H9 (cell line): ENCODE results near the gene PNLIP. TPM values are rescaled to one million over a fixed set of nuclear protein-coding genes. Genes with fewer than 3 reads are reported as not detected.

Experiments used
- DNase-seq: peaks from one replicate; pipeline ENCODE4 v3.0.0-alpha.2; 2017
- H2AFZ ChIP-seq: one replicate; pipeline ENCODE4 v1.6.1; 2013; ENCODE audit warnings: mild to moderate bottlenecking, low read length, control low read depth, moderate library complexity
- H2AK5ac ChIP-seq: 2 replicates; pipeline ENCODE4 v1.6.1; 2013; ENCODE audit warnings: low read length, control low read depth, mixed read lengths; ENCODE audit not compliant: insufficient read length
- H2BK120ac ChIP-seq: one replicate; pipeline ENCODE4 v1.6.1; 2013; ENCODE audit warnings: low read depth, mild to moderate bottlenecking, low read length, control low read depth, inconsistent platforms; ENCODE audit not compliant: poor library complexity, severe bottlenecking
- H2BK12ac ChIP-seq: 2 replicates; pipeline ENCODE4 v1.6.1; 2013; ENCODE audit warnings: low read length, control low read depth, mixed read lengths, low read depth; ENCODE audit not compliant: insufficient read length
- H2BK15ac ChIP-seq: 2 replicates; pipeline ENCODE4 v1.6.1; 2013; ENCODE audit warnings: low read depth, low read length, control low read depth
- H2BK20ac ChIP-seq: one replicate; pipeline ENCODE4 v1.6.1; 2013; ENCODE audit warnings: low read depth, mild to moderate bottlenecking, low read length, control low read depth, inconsistent platforms; ENCODE audit not compliant: poor library complexity, severe bottlenecking
- H2BK5ac ChIP-seq: 2 replicates; pipeline ENCODE4 v1.6.1; 2013; ENCODE audit warnings: low read length, control low read depth, mixed read lengths; ENCODE audit not compliant: insufficient read length
- H3K14ac ChIP-seq: 2 replicates; pipeline ENCODE4 v1.6.1; 2013; ENCODE audit warnings: low read length, control low read depth; ENCODE audit not compliant: insufficient read depth
- H3K18ac ChIP-seq: 2 replicates; pipeline ENCODE4 v1.6.1; 2013; ENCODE audit warnings: low read depth, mild to moderate bottlenecking, mixed read lengths, low read length, control low read depth; ENCODE audit not compliant: insufficient read length
- H3K23ac ChIP-seq: 2 replicates; pipeline ENCODE4 v1.6.1; 2013; ENCODE audit warnings: low read length, control low read depth, mixed read lengths, low read depth; ENCODE audit not compliant: insufficient read length
- H3K23me2 ChIP-seq: 2 replicates; pipeline ENCODE4 v1.6.1; 2013; ENCODE audit warnings: low read depth, mild to moderate bottlenecking, mixed read lengths, low read length, control low read depth; ENCODE audit not compliant: insufficient read length, poor library complexity, severe bottlenecking
- H3K27ac ChIP-seq: 2 replicates; pipeline ENCODE4 v1.5.1; 2013; ENCODE audit warnings: low read length, control low read depth, mixed read lengths, low read depth; ENCODE audit not compliant: insufficient read length
- H3K27me3 ChIP-seq: 2 replicates; pipeline ENCODE4 v1.6.1; 2013; ENCODE audit warnings: low read length, control low read depth, inconsistent platforms; ENCODE audit not compliant: insufficient read depth
- H3K4ac ChIP-seq: 2 replicates; pipeline ENCODE4 v1.6.1; 2013; ENCODE audit warnings: low read depth, mild to moderate bottlenecking, control low read depth, inconsistent platforms, low read length, moderate library complexity
- H3K4me1 ChIP-seq: 2 replicates; pipeline ENCODE4 v1.6.1; 2013; ENCODE audit warnings: low read length, control low read depth, inconsistent platforms; ENCODE audit not compliant: insufficient read depth
- H3K4me2 ChIP-seq: 2 replicates; pipeline ENCODE4 v1.6.1; 2013; ENCODE audit warnings: low read length, control low read depth, mixed read lengths; ENCODE audit not compliant: insufficient read length, insufficient read depth
- H3K56ac ChIP-seq: 2 replicates; pipeline ENCODE4 v1.6.1; 2013; ENCODE audit warnings: low read depth, mild to moderate bottlenecking, mixed read lengths, low read length, control low read depth; ENCODE audit not compliant: insufficient read length
- H3K79me1 ChIP-seq: 2 replicates; pipeline ENCODE4 v1.6.1; 2013; ENCODE audit warnings: low read depth, mild to moderate bottlenecking, moderate library complexity, low read length, control low read depth, inconsistent platforms; ENCODE audit not compliant: insufficient read depth, poor library complexity, severe bottlenecking
- H3K79me2 ChIP-seq: 2 replicates; pipeline ENCODE4 v1.6.1; 2013; ENCODE audit warnings: low read length, control low read depth, inconsistent platforms; ENCODE audit not compliant: insufficient read depth
- H3K9ac ChIP-seq: 2 replicates; pipeline ENCODE4 v1.6.1; 2013; ENCODE audit warnings: low read length, control low read depth, mixed read lengths; ENCODE audit not compliant: insufficient read length; ENCODE audit errors: extremely low read depth
- H3K9me3 ChIP-seq: one replicate; pipeline ENCODE4 v1.6.1; 2013; ENCODE audit warnings: low read depth, low read length, inconsistent platforms; ENCODE audit not compliant: control insufficient read depth
- H3T11ph ChIP-seq: one replicate; pipeline ENCODE4 v1.6.1; 2013; ENCODE audit warnings: mild to moderate bottlenecking, low read length, control low read depth, inconsistent platforms
- H4K20me1 ChIP-seq: one replicate; pipeline ENCODE4 v1.6.1; 2013; ENCODE audit not compliant: control insufficient read depth, insufficient read length, insufficient read depth
- H4K5ac ChIP-seq: 2 replicates; pipeline ENCODE4 v1.6.1; 2013; ENCODE audit warnings: low read depth, mild to moderate bottlenecking, mixed read lengths, low read length, control low read depth; ENCODE audit not compliant: insufficient read length
- H4K8ac ChIP-seq: replicated peaks from 2 replicates; pipeline ENCODE4 v1.6.1; 2013; ENCODE audit warnings: low read length, control low read depth, mixed read lengths, low read depth; ENCODE audit not compliant: insufficient read length
- H4K91ac ChIP-seq: 2 replicates; pipeline ENCODE4 v1.6.1; 2013; ENCODE audit warnings: low read depth, mild to moderate bottlenecking, moderate library complexity, mixed read lengths, low read length, control low read depth; ENCODE audit not compliant: insufficient read length
- H3K27ac Mint-ChIP-seq, 3 experiments: 2 replicates in 2 of 3; 3 replicates in 1 of 3; pipeline ENCODE4 v1.8.0; 2020 to 2021; ENCODE audit warnings: mixed read lengths in 3 of 3, mild to moderate bottlenecking in 1 of 3, moderate library complexity in 1 of 3
- H3K27me3 Mint-ChIP-seq: 2 replicates; pipeline ENCODE4 v1.8.0; 2021; ENCODE audit warnings: low read depth, mild to moderate bottlenecking, moderate library complexity, mixed read lengths
- H3K36me3 Mint-ChIP-seq, 3 experiments: 2 replicates in 2 of 3; 3 replicates in 1 of 3; pipeline ENCODE4 v1.8.0; 2020 to 2021; ENCODE audit warnings: low read depth in 3 of 3, mixed read lengths in 3 of 3; ENCODE audit not compliant: insufficient read depth in 1 of 3
- H3K4me1 Mint-ChIP-seq, 2 experiments: 2 replicates each; pipeline ENCODE4 v1.8.0; 2020; ENCODE audit warnings: mixed read lengths in 2 of 2
- H3K4me3 Mint-ChIP-seq, 2 experiments: 2 replicates in 1 of 2; 3 replicates in 1 of 2; pipeline ENCODE4 v1.8.0; 2020 to 2021; ENCODE audit warnings: mild to moderate bottlenecking in 2 of 2, mixed read lengths in 2 of 2, moderate library complexity in 1 of 2
- H3K9me3 Mint-ChIP-seq, 2 experiments: 2 replicates in 1 of 2; 3 replicates in 1 of 2; pipeline ENCODE4 v1.8.0; 2020; ENCODE audit warnings: mild to moderate bottlenecking in 2 of 2, mixed read lengths in 2 of 2, moderate library complexity in 1 of 2
- CTCF ChIP-seq: fragments of 200-600 bp; sonication (generic); conservative IDR thresholded peaks from 3 replicates; pipeline ENCODE4 v1.8.0; 2021; ENCODE audit warnings: antibody characterized with exemption, mild to moderate bottlenecking
- WGBS: extraction: QIAGEN DNeasy Blood & Tissue Kit; methylation state at CpG from one replicate; pipeline ENCODE4 v1.1.7; 2013; ENCODE audit warnings: missing lambda C conversion rate, low lambda C conversion rate, mixed read lengths; ENCODE audit not compliant: insufficient read length; ENCODE audit errors: extremely low coverage; 5-methylcytosine and 5-hydroxymethylcytosine counted together
- total RNA-seq: library from RNA; stranded (reverse); gene quantifications from 2 replicates; pipeline ENCODE4 v1.2.1, GENCODE V29; 2021

The PNLIP gene
- total RNA-seq, 1 experiment from 2014 or later: not detected

GRCh38 chr10:116588995-116589394 is 43.3 kb downstream of the PNLIP start:
- Mint-ChIP-seq H3K4me1 (no peaks in the 10 kb centered on the region), H3K36me3 (no peaks in the 10 kb centered on the region), H3K27ac (no peak overlapping the region), H3K9me3 (no peaks in the 10 kb centered on the region; a peak in 1 of 5 replicates), H3K27me3 (no peaks in the 10 kb centered on the region; the same call in none of the 2 replicates), H3K4me3 (no peak overlapping the region)
- Histone ChIP-seq H3K4me2 (no peak overlapping the region), H3K4ac (no peak overlapping the region), H3K27ac (no peak overlapping the region), H3K4me1 (no peaks in the 10 kb centered on the region), H4K8ac (no peak overlapping the region), H2BK5ac (no peak overlapping the region), H3K79me1 (no peaks in the 10 kb centered on the region), H3K56ac (no peak overlapping the region), H3K23me2 (no peaks in the 10 kb centered on the region), H2BK15ac (no peak overlapping the region), H2BK120ac (no peak overlapping the region), H3K27me3 (no peaks in the 10 kb centered on the region), H4K5ac (no peak overlapping the region), H3K18ac (no peak overlapping the region), H2AK5ac (no peak overlapping the region), H3K9ac (no peak overlapping the region), H3K9me3 (no peaks in the 10 kb centered on the region), H3T11ph (no peak overlapping the region), H4K20me1 (no peaks in the 10 kb centered on the region), H3K23ac (no peak overlapping the region), H4K91ac (no peak overlapping the region), H2BK20ac (no peak overlapping the region), H3K79me2 (no peaks in the 10 kb centered on the region), H3K14ac (no peak overlapping the region), H2AFZ (no peak overlapping the region), H2BK12ac (no peak overlapping the region)
- no CpG with 5 or more reads among the region's 2 CpGs for WGBS
- no peak for TF ChIP-seq CTCF
- DNase-seq: no peak
